NCI-H1417 treated with DMSO at 0.1 percent for 48 hours (cell line): Measurements from ENCODE around the gene APBA2.
"Not testable (repeated sequence)": the region's sequence is repeated elsewhere in the genome, so short reads cannot be mapped to it uniquely, and the experiment has no call there.

Experiments
- DNase-seq: peaks from one replicate; lab custom pipeline; 2025; lab: John Stamatoyannopoulos, UW

APBA2 gene

DNA sequence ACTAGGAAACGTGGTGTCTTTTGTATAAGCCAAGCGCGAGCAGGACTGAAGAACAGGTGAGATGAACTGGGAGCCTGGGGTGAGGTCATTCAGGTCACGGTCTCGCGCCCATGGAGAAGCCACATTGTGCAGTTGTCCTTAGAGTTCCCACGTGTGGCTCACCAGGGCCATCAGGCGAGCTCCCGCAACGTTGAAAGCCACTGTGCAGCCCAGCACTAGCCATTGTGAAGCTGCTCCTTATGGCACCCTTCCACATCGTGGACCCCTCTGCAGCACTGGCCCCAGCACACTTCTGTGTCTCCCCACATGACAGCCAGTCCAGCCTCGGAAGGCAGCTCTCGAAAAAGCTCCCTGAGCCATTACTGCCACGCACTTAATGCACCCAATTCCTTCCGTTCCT lies 7.6 kb upstream of the APBA2 start:
- no peak for DNase-seq

DNA sequence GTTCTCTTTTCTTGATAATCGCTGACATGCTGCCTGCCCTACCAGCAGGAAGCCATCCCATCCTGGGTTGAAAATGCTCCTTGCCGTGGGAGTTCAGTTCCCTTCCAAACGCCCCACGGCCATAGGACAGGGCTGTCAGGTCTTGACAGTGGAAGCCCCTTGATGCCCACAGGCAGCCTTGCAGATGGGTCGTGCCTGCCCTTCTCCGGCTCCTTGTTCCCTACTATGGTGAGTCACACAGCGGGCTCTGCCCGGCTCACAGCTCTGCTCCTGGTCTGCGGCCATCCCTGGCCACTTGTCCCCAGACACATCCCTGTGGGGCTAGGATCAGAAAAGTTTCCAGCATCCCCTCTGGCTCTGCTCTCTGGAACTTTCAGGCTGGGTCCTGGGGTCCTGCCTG lies 6.2 kb upstream of the APBA2 start:
- no peak for DNase-seq

- DNase-seq = no peak
These were observed 5.1 kb upstream of the APBA2 start for GRCh38 chr15:28880680-28881079.

- no peak for DNase-seq
These were observed 4.6 kb upstream of the APBA2 start for GRCh38 chr15:28881170-28881569.

GRCh38 chr15:28881600-28881999 lies 4.2 kb upstream of the APBA2 start:
- DNase-seq = no peak

GRCh38 chr15:28884151-28884940 lies 1.4 kb upstream of the APBA2 start:
- no peak for DNase-seq

GRCh38 chr15:28885128-28885629 lies 595 bp upstream of the APBA2 start:
- DNase-seq = no peak

DNA sequence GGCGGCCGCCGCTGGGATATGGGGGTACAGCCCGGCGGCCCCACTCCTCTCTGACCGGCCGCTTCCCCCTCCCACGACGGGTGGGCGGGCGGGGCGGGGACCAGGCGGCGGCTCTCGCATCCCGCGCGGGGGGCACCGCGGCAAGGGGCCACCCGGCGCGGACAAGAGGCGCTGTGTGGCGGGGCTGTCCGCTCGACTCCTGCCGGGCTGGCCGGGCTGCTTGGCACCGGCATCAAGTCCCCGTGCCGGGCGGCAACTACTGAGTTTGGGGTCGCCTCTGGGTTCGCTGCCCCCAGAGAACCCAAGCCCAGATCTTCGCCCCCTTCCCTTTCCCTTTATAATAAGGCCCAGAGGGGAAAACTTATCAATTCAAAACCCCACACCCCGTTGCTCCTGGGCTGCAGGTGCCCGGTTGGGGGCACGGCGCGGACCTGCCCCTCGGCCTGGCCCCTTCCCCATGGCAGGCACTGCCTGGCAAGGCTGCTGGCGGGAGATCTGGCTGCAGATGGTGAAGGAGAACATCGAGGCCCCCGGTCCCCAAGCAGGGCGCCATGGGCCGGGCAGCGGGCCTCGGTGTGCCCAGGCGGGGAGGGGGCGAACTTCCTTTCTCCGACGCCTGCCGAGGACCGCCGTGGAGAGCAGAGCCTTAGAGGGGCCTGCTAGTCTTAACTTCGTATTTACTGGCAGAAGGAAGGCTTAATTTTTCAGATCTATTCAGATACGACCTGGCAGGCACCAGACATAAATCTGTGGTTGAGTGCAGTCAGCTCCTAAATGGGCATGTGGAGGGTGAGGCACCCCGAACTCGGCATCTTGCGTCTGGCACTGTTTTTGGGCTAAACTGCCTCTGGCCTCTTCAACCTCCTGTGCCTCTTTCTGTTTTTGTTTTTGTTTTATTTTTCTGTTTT lies 911 bp downstream of the APBA2 start:
- no peak for DNase-seq

DNA sequence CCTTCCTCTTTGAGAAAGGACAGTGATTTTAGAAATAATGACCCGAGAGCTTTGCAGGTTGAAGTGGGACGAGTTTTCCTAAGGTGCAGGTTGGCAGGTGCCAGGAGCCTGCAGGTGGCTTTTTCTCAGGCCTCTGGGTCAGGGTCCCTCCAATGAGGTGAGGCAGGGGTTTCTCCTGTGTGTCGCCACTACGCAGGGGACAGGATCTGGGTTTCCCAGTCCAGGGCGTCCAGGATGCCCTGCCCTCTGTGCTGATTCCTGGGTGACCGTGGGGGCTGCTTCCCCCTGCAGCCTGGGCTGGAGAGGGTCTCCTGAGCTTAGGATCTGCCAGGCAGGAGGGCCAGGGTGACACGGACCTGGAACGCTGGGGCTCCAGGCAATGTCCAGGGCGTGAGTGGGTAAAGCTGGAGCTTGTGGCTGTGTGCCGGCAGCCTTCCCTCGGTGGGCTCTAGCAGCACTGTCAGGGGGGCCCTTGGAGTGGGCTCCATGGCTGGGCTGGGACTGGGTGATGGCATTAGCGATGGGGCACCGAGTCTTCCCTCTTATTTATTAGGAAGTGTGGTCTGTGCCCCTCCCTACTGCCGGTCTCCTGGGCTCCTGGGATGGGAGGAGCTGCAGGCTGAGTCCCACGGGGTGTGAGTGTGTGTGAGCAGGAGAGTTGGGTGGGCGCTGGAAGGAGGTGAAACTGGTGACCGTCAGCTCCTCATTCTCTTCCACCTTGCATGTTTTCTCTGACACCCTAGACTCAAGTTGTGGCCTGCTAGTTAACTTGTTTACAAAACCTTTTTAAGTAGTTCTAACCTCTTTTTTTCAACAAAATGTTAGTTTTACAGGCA lies 1.8 kb downstream of the APBA2 start:
- DNase-seq = no peak

DNA sequence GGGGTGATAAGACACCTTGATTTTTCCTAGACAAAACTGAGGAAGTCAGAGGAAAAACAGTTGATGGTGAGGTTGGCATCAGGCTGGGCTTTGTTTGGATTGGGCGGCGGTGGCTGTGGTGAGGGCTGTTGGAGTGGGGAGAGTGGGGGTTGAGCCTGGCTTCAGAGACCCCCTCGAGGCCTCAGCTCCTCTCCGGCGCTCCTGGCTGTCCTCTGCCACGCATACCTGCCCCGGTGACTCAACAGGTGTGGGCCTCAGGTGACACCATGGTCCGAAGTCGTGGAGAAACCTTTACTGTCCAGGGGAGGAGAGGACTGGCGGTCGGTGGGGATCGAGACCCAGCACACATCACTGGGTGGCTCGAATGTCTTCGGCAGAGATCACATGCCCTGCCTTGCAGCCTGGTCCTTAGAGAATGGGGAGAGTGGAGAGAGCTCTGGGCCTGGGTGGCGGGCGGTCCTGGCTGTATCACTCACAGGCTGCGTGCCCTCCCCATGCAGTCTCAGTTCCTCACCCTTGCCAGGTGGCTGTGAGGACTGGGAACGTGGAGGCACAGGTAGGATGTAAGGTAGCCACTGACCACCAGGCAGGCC lies 2.6 kb downstream of the APBA2 start:
- no peak for DNase-seq

DNA sequence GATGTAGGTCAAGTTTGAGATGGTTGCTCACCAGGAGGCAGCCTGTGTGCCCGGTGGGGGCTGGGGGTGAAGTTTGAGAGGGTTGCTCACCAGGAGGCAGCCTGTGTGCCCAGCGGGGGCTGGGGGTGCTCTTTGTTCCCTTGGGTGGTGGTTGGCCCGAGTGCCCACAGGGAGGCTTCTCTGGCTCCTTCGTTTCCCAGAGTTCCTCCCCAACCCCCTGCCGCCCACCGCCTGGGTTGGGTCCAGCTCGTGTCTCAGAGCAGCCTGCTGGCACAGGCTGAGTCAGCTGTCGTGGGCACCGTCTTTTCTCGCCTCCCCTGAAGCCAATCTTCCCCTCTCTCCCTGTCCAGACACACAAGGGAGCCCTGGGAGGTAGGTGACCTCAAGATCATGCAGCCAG lies 3.1 kb downstream of the APBA2 start:
- DNase-seq = no peak

DNA sequence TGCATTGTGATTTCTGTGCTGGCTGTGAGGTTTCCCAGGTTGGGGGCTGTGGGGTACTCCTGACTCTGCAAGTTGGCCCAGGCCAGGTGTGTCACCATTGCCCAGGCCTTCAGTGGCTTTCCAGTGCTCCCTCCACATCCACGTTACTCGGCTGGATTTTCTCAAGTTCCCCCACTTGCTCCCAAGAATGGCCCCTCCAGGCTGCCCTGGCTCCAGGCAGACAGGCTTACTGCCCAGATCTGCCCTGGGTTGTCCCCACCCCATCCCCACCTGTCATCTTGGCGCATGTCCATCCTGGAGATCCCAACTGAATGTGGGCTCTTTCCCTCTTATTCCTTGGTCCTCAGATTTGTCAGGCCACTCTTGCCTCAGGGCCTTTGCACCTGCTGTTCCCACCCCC lies 3.6 kb downstream of the APBA2 start:
- no peak for DNase-seq

- DNase-seq = not testable (repeated sequence)
These were observed 4.1 kb downstream of the APBA2 start for GRCh38 chr15:28889871-28890270.

DNA sequence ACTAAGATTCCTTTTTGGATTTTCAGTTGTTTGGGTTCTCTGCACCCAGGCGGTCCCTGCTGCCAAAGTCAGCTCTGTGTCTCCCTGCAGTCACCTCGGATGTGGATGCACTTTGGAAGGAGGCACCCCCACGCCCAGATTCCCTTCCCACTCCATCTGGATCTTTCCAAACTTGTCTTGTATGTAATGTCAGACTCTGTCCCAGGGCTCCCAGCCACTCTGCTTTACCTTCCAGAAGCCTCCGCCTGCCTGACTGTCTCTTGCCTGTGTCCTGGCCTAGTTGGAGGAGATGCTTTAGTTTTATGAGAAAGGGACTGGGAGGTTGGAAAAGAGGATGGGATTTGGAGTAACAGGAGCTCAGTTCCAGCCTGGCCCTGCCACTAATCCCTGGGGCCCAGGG lies 4.5 kb downstream of the APBA2 start:
- not testable (repeated sequence) for DNase-seq

- DNase-seq = no peak
These were observed 5.1 kb downstream of the APBA2 start for GRCh38 chr15:28890711-28891495.

DNA sequence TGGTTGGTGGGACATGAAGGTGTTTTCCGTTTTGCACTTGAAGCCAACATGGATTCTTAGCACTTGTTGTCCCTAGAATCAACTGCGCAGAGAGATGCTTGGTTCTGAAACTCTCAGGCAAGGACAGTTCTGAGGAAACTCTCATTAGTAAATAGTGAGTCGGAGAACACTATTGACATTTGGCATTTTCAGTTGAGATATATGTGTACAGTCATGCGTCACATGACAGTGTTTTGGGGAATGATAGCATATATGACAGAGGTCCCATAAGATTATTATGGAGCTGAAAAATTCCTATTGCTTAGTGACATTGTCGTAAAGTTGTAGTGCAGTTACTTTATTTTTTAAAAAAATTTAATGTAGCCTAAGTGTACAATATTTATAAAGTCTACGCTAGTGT lies 5.8 kb downstream of the APBA2 start:
- no peak for DNase-seq

- DNase-seq = no peak
These were observed 7.2 kb downstream of the APBA2 start for GRCh38 chr15:28892789-28893610.

DNA sequence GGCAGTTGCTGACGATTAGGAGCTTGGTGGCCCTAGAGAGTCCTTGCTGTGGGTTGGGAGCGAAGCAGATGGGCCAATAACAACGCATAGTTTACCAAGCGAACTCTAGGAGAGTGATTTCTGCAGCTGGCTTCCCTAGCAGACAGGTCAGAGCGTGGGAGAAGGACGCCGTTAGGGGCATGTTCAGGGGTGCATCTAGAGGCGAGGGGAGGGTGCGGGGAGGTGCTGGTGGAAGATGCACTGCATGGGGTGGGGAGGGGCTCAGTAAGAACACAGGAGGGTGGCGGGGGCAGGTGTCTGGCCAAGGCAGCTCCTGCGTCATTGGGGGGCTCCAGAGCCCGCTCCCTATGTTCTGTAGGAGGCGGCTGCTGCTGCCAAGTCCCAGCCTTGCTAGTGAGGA lies 8.9 kb downstream of the APBA2 start:
- no peak for DNase-seq

GRCh38 chr15:28895146-28895545 lies 9.4 kb downstream of the APBA2 start:
- DNase-seq = no peak

GRCh38 chr15:28895566-28895965 lies 9.8 kb downstream of the APBA2 start:
- DNase-seq = no peak
